ENCODE data around the gene MYO3B.

MYO3B gene

GRCh38 chr2:170218931-170219330 is 41.0 kb downstream of the MYO3B start:
- in situ Hi-C loops (cut with MboI; ENCODE audit: low sequenced_read_pairs, unreplicated experiment) = no loop called here
- TF ChIP-seq CTCF (IDR thresholded peaks at IDR 0.05; ENCODE audit: borderline replicate concordance, control extremely low read depth, extremely low read depth, insufficient read depth, missing control alignments) = no peak
- DNase-seq (ENCODE audit: low spot score) = no peak

- in situ Hi-C loops (cut with MboI; ENCODE audit: low sequenced_read_pairs, unreplicated experiment) = no loop called here
Observed at GRCh38 chr2:170221317-170222288, 43.7 kb downstream of the MYO3B start.

GRCh38 chr2:170222298-170222697 is 44.4 kb downstream of the MYO3B start:
- in situ Hi-C loops (cut with MboI; ENCODE audit: low sequenced_read_pairs, unreplicated experiment) = no loop called here
- TF ChIP-seq CTCF (IDR thresholded peaks at IDR 0.05; ENCODE audit: borderline replicate concordance, control extremely low read depth, extremely low read depth, insufficient read depth, missing control alignments) = no peak
- DNase-seq (ENCODE audit: low spot score) = no peak

More at GRCh38 chr2:170221317-170222288, 43.7 kb downstream of the MYO3B start:
- no peak for TF ChIP-seq CTCF (IDR thresholded peaks at IDR 0.05; ENCODE audit: borderline replicate concordance, control extremely low read depth, extremely low read depth, insufficient read depth, missing control alignments)
- no peak for DNase-seq (ENCODE audit: low spot score)

GRCh38 chr2:170222842-170223241 is 44.9 kb downstream of the MYO3B start:
- in situ Hi-C loops (cut with MboI; ENCODE audit: low sequenced_read_pairs, unreplicated experiment) = no loop called here
- no peak for DNase-seq (ENCODE audit: low spot score)
- TF ChIP-seq CTCF (IDR thresholded peaks at IDR 0.05; ENCODE audit: borderline replicate concordance, control extremely low read depth, extremely low read depth, insufficient read depth, missing control alignments) = no peak

- in situ Hi-C loops (cut with MboI; ENCODE audit: low sequenced_read_pairs, unreplicated experiment) = loop anchor here (25.0 kb wide), 1 partner anchor 588 kb away; the partner anchor contains the start of gene GAD1
- TF ChIP-seq CTCF (IDR thresholded peaks at IDR 0.05; ENCODE audit: borderline replicate concordance, control extremely low read depth, extremely low read depth, insufficient read depth, missing control alignments) = no peak
- no peak for DNase-seq (ENCODE audit: low spot score)
Observed at GRCh38 chr2:170224692-170225294, 46.8 kb downstream of the MYO3B start.

- in situ Hi-C loops (cut with MboI; ENCODE audit: low sequenced_read_pairs, unreplicated experiment) = loop anchor here (25.0 kb wide), 1 partner anchor 586 kb away; the partner anchor contains the start of gene GAD1
- no peak for DNase-seq (ENCODE audit: low spot score)
- no peak for TF ChIP-seq CTCF (IDR thresholded peaks at IDR 0.05; ENCODE audit: borderline replicate concordance, control extremely low read depth, extremely low read depth, insufficient read depth, missing control alignments)
Observed at GRCh38 chr2:170226216-170226615, 48.3 kb downstream of the MYO3B start.
